SK-N-SH (cell line): ENCODE measurements around the gene SLC17A5. TPM values are rescaled to one million over a fixed set of nuclear protein-coding genes. Genes with fewer than 3 reads are reported as not detected.
"Not testable (repeated sequence)": the region's sequence is repeated elsewhere in the genome, so short reads cannot be mapped to it uniquely, and the experiment has no call there.

ENCODE experiments used
- CTCF ChIA-PET: fragments of 300-600, 350-600 bp; formaldehyde crosslinking; extraction: SDS; loops from one replicate; lab custom pipeline; 2021; lab: Yijun Ruan, JAX
- POLR2A ChIA-PET: fragments of 350-600 bp; sonication (Branson Sonifier 250); formaldehyde crosslinking; extraction: SDS; loops from one replicate; lab custom pipeline; 2020; ENCODE audit warnings: antibody characterized with exemption, inconsistent platforms; lab: Yijun Ruan, JAX
- DNase-seq: peaks from one replicate; pipeline ENCODE4 v3.0.0; 2012
- H2AFZ ChIP-seq: fragments of 200-600 bp; sonication (generic); 2 replicates; pipeline ENCODE4 v1.8.1; 2016; ENCODE audit warnings: antibody characterized with exemption, mild to moderate bottlenecking, low read depth
- H3F3A ChIP-seq: fragments of 200-600 bp; sonication (generic); replicated peaks from 2 replicates; pipeline ENCODE3; 2016; ENCODE audit warnings: antibody characterized with exemption, mild to moderate bottlenecking; ENCODE audit not compliant: insufficient read depth
- H3K27ac ChIP-seq, 2 experiments: fragments of 200-500 bp in 1 of 2; fragments of 200-600 bp in 1 of 2; sonication (Bioruptor generic) in 1 of 2; sonication (generic), shearing (Covaris generic) in 1 of 2; 2 replicates each; pipeline versions ENCODE4 v1.5.1 to v1.6.1; 2014 to 2016; ENCODE audit warnings: low read depth in 2 of 2, inconsistent platforms in 1 of 2, low read length in 1 of 2, mild to moderate bottlenecking in 1 of 2, mixed read lengths in 1 of 2
- H3K27me3 ChIP-seq: fragments of 200-600 bp; sonication (generic), shearing (Covaris generic); 2 replicates; pipeline ENCODE4 v1.6.1; 2016; ENCODE audit warnings: mixed run types; ENCODE audit not compliant: insufficient read depth
- H3K36me3 ChIP-seq, 2 experiments: fragments of 200-500 bp in 1 of 2; fragments of 200-600 bp in 1 of 2; sonication (Bioruptor generic) in 1 of 2; sonication (generic) in 1 of 2; replicated peaks in 1 of 2; 2 replicates each; pipeline versions ENCODE3 to v1.5.1; 2014 to 2016; ENCODE audit warnings: low read length in 1 of 2, mild to moderate bottlenecking in 1 of 2; ENCODE audit not compliant: insufficient read depth in 2 of 2, control insufficient read depth in 1 of 2
- H3K4me1 ChIP-seq, 2 experiments: fragments of 200-500 bp in 1 of 2; fragments of 200-600 bp in 1 of 2; sonication (Bioruptor generic) in 1 of 2; sonication (generic), shearing (Covaris generic) in 1 of 2; 2 replicates each; pipeline versions ENCODE4 v1.5.1 to v1.6.1; 2014 to 2016; ENCODE audit warnings: low read depth in 1 of 2, low read length in 1 of 2, mixed run types in 1 of 2; ENCODE audit not compliant: insufficient read depth in 2 of 2, control insufficient read depth in 1 of 2
- H3K4me2 ChIP-seq: fragments of 200-600 bp; sonication (generic), shearing (Covaris generic); 2 replicates; pipeline ENCODE4 v1.6.1; 2017; ENCODE audit warnings: mixed run types
- H3K4me3 ChIP-seq, 2 experiments: fragments of 200-500 bp in 1 of 2; fragments of 200-600 bp in 1 of 2; sonication (Bioruptor generic) in 1 of 2; sonication (generic), shearing (Covaris generic) in 1 of 2; 2 replicates each; pipeline versions ENCODE4 v1.5.1 to v1.8.1; 2014 to 2016; ENCODE audit warnings: low read depth in 2 of 2, inconsistent platforms in 1 of 2, low read length in 1 of 2, mild to moderate bottlenecking in 1 of 2, mixed read lengths in 1 of 2, moderate library complexity in 1 of 2
- H3K79me2 ChIP-seq: fragments of 200-600 bp; sonication (generic); 2 replicates; pipeline ENCODE4 v1.8.1; 2017; ENCODE audit warnings: mild to moderate bottlenecking; ENCODE audit not compliant: insufficient read depth
- H3K9ac ChIP-seq: fragments of 200-600 bp; sonication (generic); 2 replicates; pipeline ENCODE4 v1.6.1; 2017; ENCODE audit warnings: mixed run types
- H3K9me2 ChIP-seq: fragments of 200-600 bp; sonication (generic); 2 replicates; pipeline ENCODE4 v1.6.1; 2017; ENCODE audit warnings: mixed run types
- H3K9me3 ChIP-seq: fragments of 200-600 bp; sonication (generic); 2 replicates; pipeline ENCODE4 v1.6.1; 2017; ENCODE audit warnings: mixed run types, mild to moderate bottlenecking, moderate library complexity
- H4K20me1 ChIP-seq: fragments of 200-600 bp; sonication (generic); 2 replicates; pipeline ENCODE4 v1.6.1; 2017; ENCODE audit warnings: mild to moderate bottlenecking, mixed run types; ENCODE audit not compliant: insufficient read depth
- CHD2 ChIP-seq: fragments of 150-350 bp; IDR thresholded peaks from 2 replicates; pipeline ENCODE4 v1.6.1; 2018; ENCODE audit warnings: low read length; ENCODE audit not compliant: partially characterized antibody
- ELF1 ChIP-seq: IDR thresholded peaks from 2 replicates; pipeline ENCODE4 v1.4.0; 2012
- JUND ChIP-seq: IDR thresholded peaks from 2 replicates; pipeline ENCODE4 v1.4.0; 2012
- NFIC ChIP-seq: IDR thresholded peaks from 2 replicates; pipeline ENCODE4 v1.4.0; 2012; ENCODE audit warnings: borderline replicate concordance
- NRF1 ChIP-seq: IDR thresholded peaks from 2 replicates; pipeline ENCODE4 v1.6.1; 2012; ENCODE audit warnings: low read depth, mild to moderate bottlenecking, low read length
- RFX5 ChIP-seq: IDR thresholded peaks from 2 replicates; pipeline ENCODE4 v1.6.1; 2012; ENCODE audit warnings: mild to moderate bottlenecking, improper control_type of control experiment, low read length
- TAF1 ChIP-seq: IDR thresholded peaks from 2 replicates; pipeline ENCODE4 v1.6.1; 2012; ENCODE audit warnings: low read depth, mild to moderate bottlenecking, low read length, moderate library complexity, borderline replicate concordance
- TEAD4 ChIP-seq: IDR thresholded peaks from 2 replicates; pipeline ENCODE4 v1.4.0; 2012; ENCODE audit warnings: mild to moderate bottlenecking, borderline replicate concordance; ENCODE audit not compliant: insufficient read depth
- USF1 ChIP-seq: IDR thresholded peaks from 2 replicates; pipeline ENCODE4 v1.4.0; 2012; ENCODE audit warnings: low read depth, borderline replicate concordance
- USF2 ChIP-seq: fragments of 150-350 bp; IDR thresholded peaks from 2 replicates; pipeline ENCODE4 v1.6.1; 2017; ENCODE audit warnings: antibody characterized with exemption, low read length, low read depth, borderline replicate concordance
- YY1 ChIP-seq: IDR thresholded peaks from 2 replicates; pipeline ENCODE4 v1.4.0; 2012; ENCODE audit warnings: low read depth, mild to moderate bottlenecking
- ZBTB33 ChIP-seq: IDR thresholded peaks from 2 replicates; pipeline ENCODE4 v1.4.0; 2012; ENCODE audit warnings: low read depth, borderline replicate concordance
- WGBS: methylation state at CpG from one replicate; pipeline ENCODE4 v1.1.6; 2017; ENCODE audit warnings: low lambda C conversion rate; 5-methylcytosine and 5-hydroxymethylcytosine counted together
- polyA plus RNA-seq, 3 experiments: library from polyadenylated mRNA; depleted of rRNA; stranded (reverse); fragments of >200 nt; gene quantifications; 2 replicates each; pipeline ENCODE4 v1.2.3, GENCODE V29; 2012

Gene SLC17A5
- polyA plus RNA-seq, 1 of the 3 experiments (the other 2 are of a cell fraction) = 9.2 TPM

GRCh38 chr6:73680289-73680918, 26.6 kb upstream of the SLC17A5 start:
- Histone ChIP-seq H3K27ac (no peak overlapping the region), H4K20me1 (no peaks in the 10 kb centered on the region), H3K27me3 (no peaks in the 10 kb centered on the region), H3K4me2 (no peak overlapping the region), H3K9me3 (no peaks in the 10 kb centered on the region), H3K36me3 (no peaks in the 10 kb centered on the region), H3K9ac (no peak overlapping the region), H3K4me3 (no peak overlapping the region), H3K4me1 (no peaks in the 10 kb centered on the region), H2AFZ (no peak overlapping the region), H3K9me2 (no peaks in the 10 kb centered on the region), H3K79me2 (no peaks in the 10 kb centered on the region), H3F3A (no peaks in the 10 kb centered on the region)
- TF ChIP-seq CHD2 (no peak), RFX5 (no peak), USF1 (no peak), USF2 (no peak), YY1 (no peak), NRF1 (no peak), NFIC (no peak), TEAD4 (no peak), TAF1 (no peak), ZBTB33 (no peak), JUND (no peak), ELF1 (no peak)
- DNase-seq = no peak
- POLR2A ChIA-PET = no interaction called here
- WGBS = 25% methylated on average over 5 of the region's 5 CpGs
- CTCF ChIA-PET = interaction anchor here (1.2 kb wide), 1 partner anchor 27 kb away, joined by 3 read pairs; the partner anchor contains the start of gene SLC17A5

- CTCF ChIA-PET = interaction anchor here (1.2 kb wide), 1 partner anchor 26 kb away, joined by 3 read pairs; the partner anchor contains the start of gene SLC17A5
- H3F3A ChIP-seq, POLR2A ChIA-PET, H3K27me3 ChIP-seq, H3K36me3 ChIP-seq, H3K4me3 ChIP-seq, H3K27ac ChIP-seq, H3K4me1 ChIP-seq, H3K9me2 ChIP-seq, H3K4me2 ChIP-seq, H3K9ac ChIP-seq, H3K9me3 ChIP-seq, H4K20me1 ChIP-seq, DNase-seq, H3K79me2 ChIP-seq: not testable (repeated sequence)
- WGBS = 45% methylated on average over 5 of the region's 5 CpGs
- H2AFZ ChIP-seq = 0 out of 2 replicates have a peak overlapping the region, but pooled peaks have one; percentile 52
These were observed 26.1 kb upstream of the SLC17A5 start for GRCh38 chr6:73679846-73680245.
